Measurements from ENCODE around the gene SGO2. TPM values are rescaled to one million over a fixed set of nuclear protein-coding genes. Genes with fewer than 3 reads are reported as not detected.

The SGO2 gene
- total and polyA plus RNA-seq, 9 of the 15 experiments (the other 6 are each of a cell fraction or from before 2014, with no cell fraction given): 14.5 to 25.9 (median 16.6) TPM

DNA sequence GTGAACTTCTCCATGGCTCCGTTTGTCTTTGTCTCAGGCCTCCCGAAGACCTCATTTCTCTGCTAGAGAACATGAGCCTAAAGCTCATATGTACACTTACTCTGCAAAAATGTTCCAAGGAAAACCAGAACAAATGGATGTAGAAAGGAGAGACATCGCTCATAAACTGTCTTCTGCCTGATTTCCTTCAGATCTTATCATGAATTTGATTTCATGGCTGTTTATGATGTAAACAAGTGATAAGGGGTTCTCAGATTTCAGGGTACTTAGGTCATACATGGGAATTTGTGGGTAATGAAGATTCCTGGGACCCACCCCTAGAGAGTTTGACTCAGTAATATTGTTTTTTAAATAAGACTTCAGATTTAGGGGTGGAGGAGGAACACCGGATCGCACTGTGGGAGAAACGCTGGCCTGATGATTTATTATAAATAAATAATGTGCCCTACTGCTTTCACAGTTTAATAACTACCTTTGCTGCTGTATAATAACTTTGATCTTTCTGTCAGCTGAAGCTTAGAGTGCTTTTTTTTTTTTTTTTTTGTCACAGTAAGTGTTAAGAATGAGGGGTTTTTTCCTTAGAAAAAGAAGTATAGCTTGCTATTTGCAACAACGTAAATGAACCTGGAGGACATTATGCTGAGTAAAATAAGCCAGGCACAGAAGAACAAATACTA, 74.7 kb downstream of the SGO2 start:
- Histone ChIP-seq H3K79me2 (ENCODE audit: control insufficient read depth, insufficient read depth, low read length) (no peaks in the 10 kb centered on the region), H2AFZ (ENCODE audit: low read depth, low read length) (no peak overlapping the region), H3K9me1 (ENCODE audit: control insufficient read depth, insufficient read depth, low read length) (no peaks in the 10 kb centered on the region), H3K27ac (ENCODE audit: extremely low read depth, low read depth, low read length) (no peak overlapping the region), H4K20me1 (replicated peaks; ENCODE audit: control insufficient read depth, insufficient read depth, low read length) (no peaks in the 10 kb centered on the region), H3K9ac (ENCODE audit: insufficient read depth in 1 of 2, low read depth in 2 of 2, low read length in 2 of 2) (no peak overlapping the region), H3K9me3 (replicated peaks; ENCODE audit: control insufficient read depth, insufficient read depth, low read depth, low read length) (no peaks in the 10 kb centered on the region), H3K4me1 (replicated peaks in 1 of 2; ENCODE audit: control insufficient read depth in 2 of 2, insufficient read depth in 2 of 2, low read length in 2 of 2) (no peaks in the 10 kb centered on the region), H3K4me3 (no peak overlapping the region), H3K36me3 (ENCODE audit: control insufficient read depth, insufficient read depth, low read length) (no peaks in the 10 kb centered on the region), H3K27me3 (ENCODE audit: control insufficient read depth in 2 of 2, insufficient read depth in 2 of 2, low read length in 2 of 2) (peaks cover 4% of the 10 kb centered on the region in 2 experiments; a peak in 1 of 5 replicates), H3K4me2 (ENCODE audit: insufficient read depth, low read length) (no peak overlapping the region)
- TF ChIP-seq SMAD3 (CRISPR knock-in tag; conservative IDR thresholded peaks at IDR 0.05): no peak
- no peak for TF ChIP-seq CBX2 (IDR thresholded peaks at IDR 0.05; ENCODE audit: insufficient read depth, low read length, poor library complexity, severe bottlenecking)
- TF ChIP-seq MXI1 (IDR thresholded peaks at IDR 0.05; ENCODE audit: low read depth, low read length): no peak
- TF ChIP-seq, protein P1, sequence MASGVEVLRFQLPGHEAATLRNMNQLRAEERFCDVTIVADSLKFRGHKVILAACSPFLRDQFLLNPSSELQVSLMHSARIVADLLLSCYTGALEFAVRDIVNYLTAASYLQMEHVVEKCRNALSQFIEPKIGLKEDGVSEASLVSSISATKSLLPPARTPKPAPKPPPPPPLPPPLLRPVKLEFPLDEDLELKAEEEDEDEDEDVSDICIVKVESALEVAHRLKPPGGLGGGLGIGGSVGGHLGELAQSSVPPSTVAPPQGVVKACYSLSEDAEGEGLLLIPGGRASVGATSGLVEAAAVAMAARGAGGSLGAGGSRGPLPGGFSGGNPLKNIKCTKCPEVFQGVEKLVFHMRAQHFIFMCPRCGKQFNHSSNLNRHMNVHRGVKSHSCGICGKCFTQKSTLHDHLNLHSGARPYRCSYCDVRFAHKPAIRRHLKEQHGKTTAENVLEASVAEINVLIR (CRISPR knock-in tag; IDR thresholded peaks at IDR 0.05): no peak
- TF ChIP-seq, protein P2, sequence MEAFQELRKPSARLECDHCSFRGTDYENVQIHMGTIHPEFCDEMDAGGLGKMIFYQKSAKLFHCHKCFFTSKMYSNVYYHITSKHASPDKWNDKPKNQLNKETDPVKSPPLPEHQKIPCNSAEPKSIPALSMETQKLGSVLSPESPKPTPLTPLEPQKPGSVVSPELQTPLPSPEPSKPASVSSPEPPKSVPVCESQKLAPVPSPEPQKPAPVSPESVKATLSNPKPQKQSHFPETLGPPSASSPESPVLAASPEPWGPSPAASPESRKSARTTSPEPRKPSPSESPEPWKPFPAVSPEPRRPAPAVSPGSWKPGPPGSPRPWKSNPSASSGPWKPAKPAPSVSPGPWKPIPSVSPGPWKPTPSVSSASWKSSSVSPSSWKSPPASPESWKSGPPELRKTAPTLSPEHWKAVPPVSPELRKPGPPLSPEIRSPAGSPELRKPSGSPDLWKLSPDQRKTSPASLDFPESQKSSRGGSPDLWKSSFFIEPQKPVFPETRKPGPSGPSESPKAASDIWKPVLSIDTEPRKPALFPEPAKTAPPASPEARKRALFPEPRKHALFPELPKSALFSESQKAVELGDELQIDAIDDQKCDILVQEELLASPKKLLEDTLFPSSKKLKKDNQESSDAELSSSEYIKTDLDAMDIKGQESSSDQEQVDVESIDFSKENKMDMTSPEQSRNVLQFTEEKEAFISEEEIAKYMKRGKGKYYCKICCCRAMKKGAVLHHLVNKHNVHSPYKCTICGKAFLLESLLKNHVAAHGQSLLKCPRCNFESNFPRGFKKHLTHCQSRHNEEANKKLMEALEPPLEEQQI (IDR thresholded peaks at IDR 0.05): no peak
- no peak for TF ChIP-seq KLF1 (tag; IDR thresholded peaks at IDR 0.05)
- TF ChIP-seq HDGF (IDR thresholded peaks at IDR 0.05): no peak
- TF ChIP-seq, protein P3, sequence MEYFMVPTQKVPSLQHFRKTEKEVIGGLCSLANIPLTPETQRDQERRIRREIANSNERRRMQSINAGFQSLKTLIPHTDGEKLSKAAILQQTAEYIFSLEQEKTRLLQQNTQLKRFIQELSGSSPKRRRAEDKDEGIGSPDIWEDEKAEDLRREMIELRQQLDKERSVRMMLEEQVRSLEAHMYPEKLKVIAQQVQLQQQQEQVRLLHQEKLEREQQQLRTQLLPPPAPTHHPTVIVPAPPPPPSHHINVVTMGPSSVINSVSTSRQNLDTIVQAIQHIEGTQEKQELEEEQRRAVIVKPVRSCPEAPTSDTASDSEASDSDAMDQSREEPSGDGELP (CRISPR knock-in tag; IDR thresholded peaks at IDR 0.05; ENCODE audit: borderline replicate concordance): no peak
- TF ChIP-seq KLF6 (CRISPR knock-in tag; IDR thresholded peaks at IDR 0.05; ENCODE audit: borderline replicate concordance): no peak
- TF ChIP-seq ATF7 (IDR thresholded peaks at IDR 0.05): no peak
- TF ChIP-seq, protein P4, sequence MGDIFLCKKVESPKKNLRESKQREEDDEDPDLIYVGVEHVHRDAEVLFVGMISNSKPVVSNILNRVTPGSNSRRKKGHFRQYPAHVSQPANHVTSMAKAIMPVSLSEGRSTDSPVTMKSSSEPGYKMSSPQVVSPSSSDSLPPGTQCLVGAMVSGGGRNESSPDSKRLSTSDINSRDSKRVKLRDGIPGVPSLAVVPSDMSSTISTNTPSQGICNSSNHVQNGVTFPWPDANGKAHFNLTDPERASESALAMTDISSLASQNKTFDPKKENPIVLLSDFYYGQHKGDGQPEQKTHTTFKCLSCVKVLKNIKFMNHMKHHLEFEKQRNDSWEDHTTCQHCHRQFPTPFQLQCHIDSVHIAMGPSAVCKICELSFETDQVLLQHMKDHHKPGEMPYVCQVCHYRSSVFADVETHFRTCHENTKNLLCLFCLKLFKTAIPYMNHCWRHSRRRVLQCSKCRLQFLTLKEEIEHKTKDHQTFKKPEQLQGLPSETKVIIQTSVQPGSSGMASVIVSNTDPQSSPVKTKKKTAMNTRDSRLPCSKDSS (IDR thresholded peaks at IDR 0.05; ENCODE audit: low read depth, partially characterized antibody): no peak
- no peak for TF ChIP-seq SIN3A (IDR thresholded peaks at IDR 0.05; ENCODE audit: borderline replicate concordance in 2 of 2, control insufficient read depth in 1 of 2, low read depth in 2 of 2, low read length in 2 of 2)
- no peak for TF ChIP-seq NFE2 (IDR thresholded peaks at IDR 0.05; ENCODE audit: low read depth)
- TF ChIP-seq MEF2D (tag; conservative IDR thresholded peaks at IDR 0.05; ENCODE audit: low read depth): no peak
- no peak for TF ChIP-seq ZNF263 (CRISPR knock-in tag; IDR thresholded peaks at IDR 0.05; ENCODE audit: borderline replicate concordance)
- WGBS (ENCODE audit: insufficient coverage, low coverage, missing lambda C conversion rate): 7% methylated on average over 7 of the region's 7 CpGs
- FAIRE-seq (no peak), DNase-seq (ENCODE audit: extremely low read depth in 1 of 4, low spot score in 3 of 4) (no peak), ATAC-seq (no peak)
- CTCF ChIA-PET (ENCODE audit: low intra/inter-chr PET ratio): no interaction called here
- no TSS peak for BruUV-seq (replicated peaks)
- intact Hi-C loops (cut with micrococcal nuclease) (no loop called here), in situ Hi-C loops (cut with MboI) (no loop called here)
- POLR2A ChIA-PET: interaction anchor here (0.7 kb wide), 1 partner anchor 42 kb away, joined by 3 read pairs; no protein-coding TSS in a partner anchor

Data from K562 (cell line).